AG04449 (cell line): ENCODE measurements around the gene OCSTAMP.

Source experiments
- CTCF ChIA-PET: fragments of 350-600 bp; formaldehyde crosslinking; extraction: SDS; loops from one replicate; lab custom pipeline; 2021; ENCODE audit warnings: antibody characterized with exemption; lab: Yijun Ruan, JAX
- POLR2A ChIA-PET: fragments of 400-600, 350-600 bp; formaldehyde crosslinking; extraction: SDS; loops from one replicate; lab custom pipeline; 2020; ENCODE audit warnings: antibody characterized with exemption, inconsistent platforms; lab: Yijun Ruan, JAX
- DNase-seq: peaks from one replicate; pipeline ENCODE4 v3.0.0-alpha.2; 2010; ENCODE audit warnings: low read depth, low spot score
- H3K4me3 ChIP-seq: 2 replicates; pipeline ENCODE4 v1.5.1; 2011; ENCODE audit warnings: low read depth, mild to moderate bottlenecking, control low read depth, low read length
- CTCF ChIP-seq: IDR thresholded peaks from one replicate; pipeline ENCODE4 v1.5.1; 2011; ENCODE audit warnings: mild to moderate bottlenecking, moderate library complexity, low read length, control low read depth, inconsistent platforms; ENCODE audit not compliant: insufficient read depth; ENCODE audit errors: missing control alignments

The OCSTAMP gene

GRCh38 chr20:46557231-46557956, 6.9 kb upstream of the OCSTAMP start:
- TF ChIP-seq CTCF = no peak
- ChIA-PET POLR2A (no interaction called here), CTCF (no interaction called here)
- DNase-seq = no peak
- H3K4me3 ChIP-seq = no peak overlapping the region

- no peak overlapping the region for H3K4me3 ChIP-seq
- POLR2A ChIA-PET = no interaction called here
- TF ChIP-seq CTCF = no peak
- no peak for DNase-seq
- CTCF ChIA-PET = no interaction called here
Measured at GRCh38 chr20:46555370-46555956, 5.0 kb upstream of the OCSTAMP start.

GRCh38 chr20:46554828-46555227, 4.4 kb upstream of the OCSTAMP start:
- POLR2A ChIA-PET = no interaction called here
- CTCF ChIA-PET = no interaction called here
- no peak for TF ChIP-seq CTCF
- H3K4me3 ChIP-seq = no peak overlapping the region
- DNase-seq = no peak

- DNase-seq = no peak
- no peak overlapping the region for H3K4me3 ChIP-seq
- CTCF ChIA-PET = no interaction called here
- TF ChIP-seq CTCF = no peak
- POLR2A ChIA-PET = no interaction called here
Measured at GRCh38 chr20:46553926-46554325, 3.5 kb upstream of the OCSTAMP start.

GRCh38 chr20:46552460-46553420, 2.3 kb upstream of the OCSTAMP start:
- ChIA-PET CTCF (no interaction called here), POLR2A (no interaction called here)
- no peak for TF ChIP-seq CTCF
- no peak overlapping the region for H3K4me3 ChIP-seq
- no peak for DNase-seq
